Measurements from ENCODE around the gene ZNF850.
A peak's percentile ranks its signal among the peaks of the same experiment; 100 is the strongest.
"Not testable (repeated sequence)": the region's sequence is repeated elsewhere in the genome, so short reads cannot be mapped to it uniquely, and the experiment has no call there.

Gene ZNF850

DNA sequence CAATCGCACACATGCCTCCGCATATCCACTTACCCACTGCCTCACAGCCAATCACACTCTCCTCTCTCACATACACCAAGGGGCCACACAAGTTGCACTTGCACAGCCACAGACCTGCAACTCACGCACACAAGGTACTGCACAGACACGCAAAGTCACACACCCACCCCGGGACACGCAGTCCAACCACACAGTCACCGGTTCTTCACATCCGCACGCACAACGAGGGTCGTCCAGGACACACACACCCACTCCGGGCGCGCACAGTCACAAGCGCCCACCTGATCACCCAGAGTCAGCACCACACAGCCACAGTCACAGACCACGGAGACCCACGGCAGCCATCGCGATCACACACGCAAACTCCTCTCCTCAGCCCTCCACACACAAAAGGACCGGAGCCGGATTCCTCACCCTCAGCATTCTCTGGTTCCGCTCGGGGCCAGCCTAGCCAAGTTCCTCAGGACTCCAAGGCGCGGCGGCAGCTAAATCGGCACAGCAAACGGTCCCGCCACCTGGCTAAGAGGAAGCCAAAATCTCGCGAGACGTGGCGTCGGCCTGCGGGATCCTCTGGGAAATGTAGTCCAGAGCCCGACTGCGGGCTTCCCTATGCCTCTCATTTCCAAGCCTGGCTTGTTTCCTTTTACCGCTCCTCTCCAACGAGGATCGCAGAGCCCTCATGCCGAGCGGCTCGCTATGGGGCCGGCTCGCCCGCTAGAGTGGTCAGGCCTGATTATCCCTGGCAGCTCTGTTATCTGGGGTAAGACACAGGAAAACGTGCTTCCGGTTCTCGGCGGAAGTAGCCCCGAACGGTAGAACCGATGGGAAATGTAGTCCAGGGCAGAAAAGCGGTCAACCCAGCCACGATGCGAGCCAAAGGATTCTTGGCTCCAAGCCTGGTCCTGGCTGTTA, at the start of gene ZNF850:
TSS of gene ZNF850 (minus strand) at position 497 of the 912 bp plus-strand sequence. CDS start 10,201 bp downstream, outside the sequence.
- DNase-seq (ENCODE audit: low spot score) (peak; percentile 74), FAIRE-seq (no peak)

DNA sequence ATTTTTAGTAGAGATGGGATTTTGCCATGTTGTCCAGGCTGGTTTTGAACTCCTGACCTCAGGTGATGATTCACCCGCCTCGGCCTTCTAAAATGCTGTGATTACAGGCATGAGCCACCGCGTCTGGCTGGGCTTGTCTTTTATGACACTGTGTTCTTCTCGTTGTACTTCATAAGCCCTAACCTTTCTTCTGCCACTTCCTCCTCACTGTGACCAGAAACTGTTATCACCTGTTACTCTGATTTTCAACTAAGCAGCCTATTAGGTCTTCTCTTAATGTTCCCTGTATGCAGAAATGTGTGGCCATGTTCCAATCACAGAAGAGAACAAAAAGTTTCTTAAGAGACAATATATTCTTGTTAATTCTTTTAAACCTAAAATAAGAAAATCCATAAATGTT, 49.2 kb upstream of the ZNF850 start:
- FAIRE-seq (no peak), DNase-seq (ENCODE audit: low spot score) (no peak)

DNA sequence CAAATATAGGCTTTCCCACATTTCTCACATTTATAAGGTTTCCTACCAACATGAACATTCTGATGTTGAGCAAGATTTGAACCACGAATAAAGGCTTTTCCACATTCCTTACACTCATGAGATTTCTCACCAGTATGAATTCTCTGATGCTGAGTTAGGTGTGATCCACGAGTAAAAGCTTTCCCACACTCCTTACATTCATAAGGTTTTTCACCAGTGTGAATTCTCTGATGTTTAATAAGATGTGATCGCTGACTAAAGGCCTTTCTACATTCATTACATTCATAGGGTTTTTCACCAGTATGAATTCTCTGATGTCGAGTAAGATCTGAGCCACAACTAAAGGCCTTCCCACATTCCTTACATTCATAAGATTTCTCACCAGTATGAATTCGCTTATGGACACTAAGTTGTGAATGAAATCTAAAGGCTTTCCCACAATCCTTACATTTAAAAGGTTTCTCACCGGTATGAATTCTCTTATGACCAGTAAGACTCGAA, 46.6 kb upstream of the ZNF850 start:
- DNase-seq (ENCODE audit: low spot score) (peak; percentile 8), FAIRE-seq (no peak)

DNA sequence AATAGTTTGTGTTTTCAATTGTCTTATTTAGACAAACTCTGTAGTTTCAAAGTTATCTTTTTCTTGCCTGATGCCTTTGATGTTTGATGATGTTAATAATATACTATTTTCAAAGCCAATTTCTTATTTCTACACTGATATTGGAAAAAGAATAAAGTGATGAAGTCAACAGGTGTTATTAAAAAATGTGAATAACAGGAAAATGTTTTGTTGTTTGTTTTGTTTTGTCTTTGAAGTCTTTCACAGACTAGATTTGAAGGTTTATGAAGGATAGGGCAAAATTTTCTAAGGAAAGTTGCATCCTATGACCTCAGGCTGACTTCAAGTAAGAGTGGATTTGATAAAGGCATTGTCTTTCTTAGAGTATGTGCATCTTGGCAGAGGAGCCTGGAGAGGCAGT, 34.4 kb upstream of the ZNF850 start:
- no peak for DNase-seq (ENCODE audit: low spot score)
- FAIRE-seq: no peak

DNA sequence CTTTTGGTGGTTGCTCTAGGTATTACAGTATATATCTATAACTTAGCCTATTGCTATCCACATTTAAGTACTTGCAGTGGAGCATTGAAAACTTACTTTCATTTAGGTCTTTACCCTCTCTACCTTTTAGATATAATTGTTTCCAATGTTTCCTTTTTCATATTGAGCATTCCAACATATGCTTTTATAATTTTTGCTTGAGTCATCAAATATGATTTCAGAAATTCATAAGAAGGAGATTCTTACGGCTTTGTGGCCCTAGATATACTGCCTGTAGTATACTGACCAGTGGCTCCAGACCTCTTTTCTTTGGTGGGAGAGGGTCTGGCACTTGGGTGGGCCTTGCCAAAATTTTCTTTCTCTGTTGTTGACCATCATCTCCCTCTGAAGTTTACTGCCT, 32.8 kb upstream of the ZNF850 start:
- FAIRE-seq: no peak

DNA sequence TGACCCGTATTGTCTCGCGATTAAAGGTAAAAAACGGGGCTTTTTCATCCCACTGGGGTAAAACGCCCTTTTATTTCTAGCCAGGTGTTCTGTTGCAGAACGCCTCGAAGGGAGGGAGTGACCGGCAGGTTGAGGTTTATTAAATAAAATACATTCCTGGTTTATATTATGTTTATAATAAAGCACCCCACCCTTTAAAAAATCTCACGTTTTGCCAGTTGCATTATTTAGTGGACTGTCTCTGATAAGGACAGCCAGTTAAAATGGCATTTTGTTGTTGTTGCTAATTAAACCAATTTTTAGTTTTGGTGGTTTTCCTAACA, 25.1 kb upstream of the ZNF850 start:
- no peak for DNase-seq (ENCODE audit: low spot score)
- FAIRE-seq: no peak

More for the DNA sequence above, 32.8 kb upstream of the ZNF850 start:
- DNase-seq (ENCODE audit: low spot score): no peak

DNA sequence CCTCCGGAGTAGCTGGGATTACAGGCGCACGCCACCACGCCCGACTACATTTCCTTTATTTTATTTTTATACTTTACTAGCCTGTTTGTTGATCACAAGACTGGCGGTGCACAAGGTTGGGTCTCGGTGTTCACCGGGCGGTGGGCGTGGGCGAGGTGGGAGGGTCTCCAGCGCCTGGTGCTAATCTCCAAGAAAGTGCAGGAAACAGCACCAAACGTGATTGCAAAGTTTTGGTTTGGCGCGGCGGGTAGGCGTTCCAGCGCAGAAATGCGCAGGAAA, 24.0 kb upstream of the ZNF850 start:
- DNase-seq (ENCODE audit: low spot score): no peak
- no peak for FAIRE-seq

DNA sequence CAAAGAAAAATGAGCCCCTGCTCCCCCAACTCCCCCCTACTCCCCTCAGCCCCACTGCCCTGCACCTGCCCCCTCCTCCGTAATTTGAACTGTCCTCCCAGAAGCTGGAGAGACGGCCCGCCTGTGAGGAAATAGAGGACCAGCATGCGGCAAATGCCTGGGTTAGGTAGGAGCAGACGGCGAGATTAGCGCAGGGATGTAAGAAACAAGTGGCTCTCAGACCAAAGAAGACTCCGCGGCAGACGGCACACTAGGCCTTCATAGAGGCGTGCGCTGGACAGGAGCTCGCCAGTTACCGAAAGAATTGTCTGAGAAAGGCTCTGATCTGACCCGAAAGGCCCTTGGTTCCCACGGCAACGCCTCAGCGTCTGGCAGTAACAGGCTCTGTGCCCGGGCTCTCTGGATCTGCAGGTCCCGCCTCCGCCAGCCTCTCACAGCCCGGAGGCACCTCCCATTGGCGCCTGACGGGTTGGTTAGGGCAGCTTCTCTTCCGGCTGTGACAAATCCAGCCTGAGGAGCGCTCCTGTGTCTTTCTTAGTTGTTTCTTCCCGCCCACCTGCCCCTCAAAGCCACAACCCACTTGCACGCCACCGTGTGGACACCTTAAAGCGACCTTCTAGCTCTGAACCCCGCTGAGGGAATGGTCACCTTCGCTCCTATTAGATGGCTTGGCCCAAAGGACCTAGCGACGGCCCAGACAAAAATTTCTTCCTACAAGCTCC, 19.0 kb upstream of the ZNF850 start:
- DNase-seq (ENCODE audit: low spot score); FAIRE-seq: not testable (repeated sequence)

DNA sequence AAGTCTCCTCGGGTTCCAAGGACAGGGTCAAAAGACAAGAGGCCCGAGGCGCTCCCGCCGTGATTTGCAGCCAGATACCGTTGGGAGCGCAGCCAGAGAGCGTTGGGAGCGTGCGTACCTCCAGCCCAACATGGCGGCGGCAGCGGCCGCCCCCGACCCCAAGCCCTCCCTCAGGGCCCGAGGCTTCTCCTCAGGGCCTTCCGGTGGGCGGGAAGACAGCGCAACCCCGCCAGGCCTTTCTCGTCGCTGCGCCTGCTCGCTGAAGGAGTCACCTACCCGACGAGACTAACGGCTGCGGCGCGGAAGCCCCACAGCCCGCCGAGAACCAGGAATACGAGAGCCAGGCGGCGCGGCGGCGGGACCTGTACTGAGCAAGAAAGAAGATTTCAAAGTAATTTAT, 3.2 kb upstream of the ZNF850 start:
- FAIRE-seq (no peak), DNase-seq (ENCODE audit: low spot score) (no peak)

DNA sequence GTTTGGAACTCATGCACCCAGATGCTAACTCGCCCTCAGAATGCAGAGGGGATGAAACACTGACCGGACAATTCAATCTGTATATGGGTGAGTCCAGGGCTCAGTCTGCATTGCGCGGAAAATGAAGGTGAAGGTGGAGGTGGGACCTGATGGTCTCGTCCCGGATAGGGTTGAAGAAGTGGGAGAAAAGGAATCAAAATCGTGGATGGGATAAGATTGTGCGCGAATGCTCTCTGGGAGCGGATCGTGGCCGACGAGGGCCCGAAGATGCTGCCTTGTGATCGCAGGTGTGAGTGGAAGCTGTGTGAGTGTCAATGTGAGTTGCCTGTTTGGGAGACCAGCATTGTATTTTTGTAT, 594 bp upstream of the ZNF850 start:
- no peak for DNase-seq (ENCODE audit: low spot score)
- no peak for FAIRE-seq

DNA sequence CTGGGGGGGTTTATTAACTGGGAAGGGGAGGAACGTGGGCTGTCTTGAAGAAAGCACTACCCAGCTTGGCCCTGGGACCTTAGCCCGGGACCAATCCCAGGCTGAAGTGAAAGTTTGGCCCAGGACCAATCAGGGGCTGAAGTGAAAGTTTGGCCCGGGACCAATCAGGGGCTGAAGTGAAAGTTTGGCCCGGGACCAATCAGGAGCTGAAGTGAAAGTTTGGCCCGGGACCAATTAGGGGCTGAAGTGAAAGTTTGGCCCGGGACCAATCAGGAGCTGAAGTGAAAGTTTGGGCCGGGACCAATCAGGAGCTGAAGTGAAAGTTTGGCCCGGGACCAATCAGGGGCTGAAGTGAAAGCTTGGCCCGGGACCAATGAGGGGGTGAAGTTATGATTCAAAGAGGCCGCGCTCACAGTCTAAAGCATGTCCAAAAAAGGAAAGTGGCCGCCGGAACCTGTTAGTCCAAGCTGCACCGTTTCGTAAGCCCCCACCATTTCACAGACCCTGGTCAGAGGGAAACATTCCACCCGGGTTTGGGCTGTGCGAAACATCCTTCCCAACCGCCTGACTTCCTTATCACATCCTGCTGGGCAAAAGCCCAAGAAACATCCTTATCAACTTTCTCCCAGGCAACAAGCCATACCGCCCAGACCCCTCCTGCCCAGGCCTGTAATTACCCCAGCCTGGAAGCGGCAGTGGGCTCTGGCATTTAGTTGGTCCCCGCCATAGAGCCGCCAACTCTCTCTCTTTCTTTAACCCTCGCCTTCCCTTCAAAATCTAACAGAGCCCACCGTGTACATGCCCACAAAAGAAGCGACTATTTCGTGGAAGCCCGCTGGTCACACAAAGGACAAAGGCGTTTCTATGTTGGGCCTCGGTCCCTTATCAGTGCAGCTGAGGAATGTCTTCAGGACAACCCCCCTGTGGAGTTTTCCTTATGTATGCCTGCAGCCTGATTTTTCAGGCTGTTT, 1.1 kb downstream of the ZNF850 start:
- FAIRE-seq: peak; percentile 85
- peak; percentile 74 for DNase-seq (ENCODE audit: low spot score)

DNA sequence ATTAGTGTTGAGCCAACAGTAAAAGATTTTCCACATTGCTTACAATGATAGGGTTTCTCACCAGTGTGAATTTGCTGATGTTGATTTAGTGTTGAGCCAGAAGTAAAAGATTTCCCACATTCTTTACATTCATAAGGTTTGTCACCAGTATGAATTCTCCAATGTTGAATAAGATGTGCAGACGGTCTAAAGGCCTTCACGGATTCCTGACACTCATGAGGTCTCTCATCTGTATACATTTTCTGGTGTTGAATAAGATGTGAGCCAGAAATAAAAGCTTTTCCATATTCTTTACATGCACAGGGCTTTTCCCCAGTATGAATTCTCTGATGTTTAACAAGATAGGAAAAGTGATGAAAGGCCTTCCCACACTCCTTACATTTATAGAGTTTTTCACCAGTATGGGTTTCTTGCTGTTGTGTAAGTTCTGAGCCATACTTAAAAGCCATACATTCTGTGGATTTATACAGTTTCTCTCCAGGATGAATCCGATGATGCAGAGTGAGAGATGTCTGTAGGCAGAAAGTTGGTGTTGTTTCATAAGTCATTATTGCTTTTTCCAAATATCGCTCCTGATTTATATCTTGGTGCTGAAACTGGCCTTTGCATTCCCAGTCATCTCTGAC, 22.4 kb downstream of the ZNF850 start:
- DNase-seq (ENCODE audit: low spot score): no peak
- FAIRE-seq: no peak

DNA sequence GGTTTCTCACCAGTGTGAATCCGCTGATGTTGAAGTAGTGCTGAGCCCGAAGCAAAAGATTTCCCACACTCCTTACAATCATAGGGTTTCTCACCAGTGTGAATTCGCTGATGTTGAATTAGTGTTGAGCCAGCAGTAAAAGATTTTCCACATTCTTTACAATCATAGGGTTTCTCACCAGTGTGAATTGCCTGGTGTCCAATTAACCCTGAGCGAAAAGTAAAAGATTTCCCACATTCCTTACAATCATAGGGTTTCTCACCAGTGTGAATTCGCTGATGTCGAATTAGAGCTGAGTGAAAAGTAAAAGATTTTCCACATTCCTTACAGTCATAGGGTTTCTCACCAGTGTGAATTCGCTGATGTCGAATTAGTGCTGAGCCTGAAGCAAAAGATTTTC, 23.0 kb downstream of the ZNF850 start:
- not testable (repeated sequence) for DNase-seq (ENCODE audit: low spot score); FAIRE-seq

DNA sequence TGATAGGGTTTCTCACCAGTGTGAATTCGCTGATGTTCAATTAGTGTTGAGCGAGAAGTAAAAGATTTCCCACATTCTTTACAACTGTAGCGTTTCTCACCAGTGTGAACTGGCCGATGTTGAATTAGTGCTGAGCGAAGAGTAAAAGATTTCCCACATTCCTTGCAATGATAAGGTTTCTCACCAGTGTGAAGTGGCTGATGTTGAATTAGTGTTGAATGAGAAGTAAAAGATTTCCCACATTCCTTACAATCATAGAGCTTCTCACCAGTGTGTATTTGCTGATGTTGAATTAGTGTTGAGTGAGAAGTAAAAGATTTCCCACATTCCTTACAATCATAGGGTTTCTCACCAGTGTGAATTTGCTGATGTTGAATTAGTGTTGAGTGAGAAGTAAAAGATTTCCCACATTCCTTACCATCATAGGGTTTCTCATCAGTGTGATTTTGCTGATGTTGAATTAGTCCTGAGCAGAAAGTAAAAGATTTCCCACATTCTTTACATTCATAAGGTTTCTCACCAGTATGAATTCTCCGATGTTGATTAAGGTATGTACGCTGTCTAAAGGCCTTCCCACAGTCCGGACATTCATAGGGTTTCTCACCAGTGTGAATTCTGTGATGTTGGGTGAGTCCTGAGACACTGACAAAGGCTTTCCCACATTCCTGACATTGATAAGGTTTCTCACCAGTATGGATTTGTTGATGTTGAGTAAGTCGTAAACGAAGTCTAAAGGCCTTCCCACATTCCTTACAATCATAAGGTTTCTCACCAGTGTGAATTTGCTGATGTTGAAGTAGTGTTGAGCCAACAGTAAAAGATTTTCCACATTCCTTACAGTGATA, 24.0 kb downstream of the ZNF850 start:
- DNase-seq (ENCODE audit: low spot score): no peak
- FAIRE-seq: no peak

DNA sequence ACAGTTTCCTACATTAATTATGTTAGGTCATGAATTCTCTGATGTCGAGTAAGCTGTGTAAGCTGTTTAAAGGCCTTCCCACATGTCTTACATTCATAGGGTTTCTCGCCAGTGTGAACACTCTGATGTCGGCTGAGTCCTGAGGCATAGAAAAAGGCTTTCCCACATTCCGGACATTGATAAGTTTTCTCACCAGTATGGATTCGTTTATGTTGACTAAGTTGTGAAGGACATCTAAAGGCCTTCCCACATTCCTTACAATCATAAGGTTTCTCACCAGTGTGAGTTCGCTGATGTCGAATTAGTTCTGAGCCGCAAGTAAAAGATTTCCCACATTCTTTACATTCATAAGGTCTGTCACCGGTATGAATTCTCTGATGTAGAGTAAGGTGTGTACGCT, 24.9 kb downstream of the ZNF850 start:
- FAIRE-seq: no peak
- DNase-seq (ENCODE audit: low spot score): no peak

DNA sequence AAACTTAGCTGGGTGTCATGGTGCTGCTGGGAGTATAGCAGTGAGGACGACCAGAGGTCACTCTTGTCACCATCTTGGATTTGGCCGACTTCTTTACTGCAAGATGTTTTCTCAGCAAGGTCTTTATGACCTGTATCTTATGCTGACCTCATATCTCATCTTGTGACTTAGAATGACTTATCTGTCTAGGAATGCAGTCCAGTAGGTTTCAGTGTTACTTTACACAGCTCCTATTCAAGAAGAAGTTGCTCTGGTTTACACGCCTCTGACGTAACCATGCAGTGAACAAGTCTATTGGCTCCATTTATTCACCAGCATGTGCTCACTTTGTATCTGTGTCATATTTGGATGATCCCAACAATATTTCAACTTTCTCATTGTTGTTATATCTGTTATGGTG, 26.7 kb downstream of the ZNF850 start:
- DNase-seq (ENCODE audit: low spot score): no peak
- FAIRE-seq: no peak

DNA sequence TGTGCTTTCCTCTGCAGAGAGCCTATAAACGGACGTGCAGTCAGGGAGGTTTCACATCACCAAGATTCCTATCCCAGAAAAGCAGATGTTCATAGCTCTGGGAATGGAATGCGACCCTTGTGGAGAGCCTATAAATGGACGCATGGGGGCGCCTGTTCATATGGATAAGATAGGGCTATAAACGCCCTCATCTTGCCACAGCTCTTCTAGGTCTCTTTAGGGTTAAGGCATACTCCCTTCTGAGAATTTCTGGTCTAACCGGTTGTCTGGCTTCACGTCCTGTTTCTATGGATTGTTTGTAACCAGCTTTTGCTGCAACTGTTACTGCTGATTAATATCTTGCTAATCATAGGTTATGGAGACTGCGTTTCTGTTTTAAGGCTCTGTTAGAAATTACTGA, 36.4 kb downstream of the ZNF850 start:
- FAIRE-seq; DNase-seq (ENCODE audit: low spot score): not testable (repeated sequence)

DNA sequence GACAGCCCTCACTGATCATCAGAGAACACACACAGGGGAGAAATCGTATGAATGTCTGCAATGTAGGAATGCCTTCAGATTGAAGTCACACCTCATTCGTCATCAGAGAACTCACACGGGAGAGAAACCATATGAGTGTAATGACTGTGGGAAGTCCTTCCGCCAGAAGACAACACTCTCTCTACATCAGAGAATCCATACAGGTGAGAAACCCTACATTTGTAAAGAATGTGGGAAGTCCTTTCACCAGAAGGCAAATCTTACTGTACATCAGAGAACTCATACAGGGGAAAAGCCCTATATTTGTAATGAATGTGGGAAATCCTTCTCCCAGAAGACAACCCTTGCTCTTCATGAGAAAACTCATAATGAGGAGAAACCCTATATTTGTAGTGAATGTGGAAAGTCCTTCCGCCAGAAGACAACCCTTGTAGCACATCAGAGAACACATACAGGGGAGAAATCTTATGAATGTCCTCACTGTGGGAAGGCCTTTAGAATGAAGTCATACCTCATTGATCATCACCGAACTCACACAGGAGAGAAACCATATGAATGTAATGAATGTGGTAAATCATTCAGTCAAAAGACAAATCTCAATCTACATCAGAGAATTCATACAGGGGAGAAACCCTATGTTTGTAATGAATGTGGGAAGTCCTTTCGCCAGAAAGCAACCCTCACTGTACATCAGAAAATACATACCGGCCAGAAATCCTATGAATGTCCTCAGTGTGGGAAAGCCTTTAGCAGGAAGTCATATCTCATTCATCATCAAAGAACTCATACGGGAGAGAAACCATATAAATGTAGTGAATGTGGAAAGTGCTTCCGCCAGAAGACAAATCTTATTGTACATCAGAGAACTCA, 52.7 kb downstream of the ZNF850 start:
- DNase-seq (ENCODE audit: low spot score) (no peak), FAIRE-seq (no peak)

DNA sequence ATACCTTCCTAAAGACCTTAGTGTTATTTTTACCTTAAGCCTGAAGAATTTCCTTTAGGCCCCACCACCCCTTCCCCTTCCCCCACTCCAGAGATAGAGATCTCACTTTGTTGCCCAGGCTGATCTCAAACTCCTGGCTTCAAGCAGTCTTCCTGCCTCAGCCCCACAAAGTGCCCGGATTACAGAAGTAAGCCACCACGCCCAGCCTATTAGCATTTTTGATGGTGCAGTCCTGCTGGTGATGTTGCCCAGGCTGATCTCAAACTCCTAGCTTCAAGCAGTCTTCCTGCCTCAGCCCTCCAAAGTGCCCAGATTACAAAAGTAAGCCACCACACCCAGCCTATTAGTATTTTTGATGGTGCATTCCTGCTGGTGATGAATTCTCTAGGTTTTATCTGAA, 63.2 kb downstream of the ZNF850 start:
- FAIRE-seq: no peak
- DNase-seq (ENCODE audit: low spot score): no peak
